GM18867 (cell line): Measurements from ENCODE around the gene CHCHD3.

Experiments used
- ATAC-seq: cut with Tn5 transposase; IDR thresholded peaks from one replicate; pipeline ENCODE4 v1.9.1; 2021; ENCODE audit warnings: mild to moderate bottlenecking, moderate library complexity; ENCODE audit not compliant: unreplicated experiment

The CHCHD3 gene

DNA sequence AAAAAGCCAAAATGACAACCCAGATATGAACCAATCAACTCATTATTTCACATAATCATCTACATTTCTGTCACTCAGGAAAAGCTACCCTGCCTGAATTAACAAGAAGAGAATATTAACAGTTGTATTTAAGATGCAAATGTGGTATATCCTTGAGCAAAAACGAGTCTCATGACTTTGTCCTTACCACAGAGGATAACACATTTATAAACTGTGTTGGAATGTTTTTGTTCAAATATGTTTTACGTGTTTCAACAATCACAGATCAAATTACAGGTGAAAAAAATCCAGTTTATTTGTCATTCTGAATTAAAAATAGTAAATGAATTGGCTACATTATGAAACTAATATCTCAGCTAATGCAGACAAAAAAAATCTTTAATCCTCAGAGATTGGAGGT is 34.6 kb downstream of the CHCHD3 start:
- ATAC-seq: no peak

DNA sequence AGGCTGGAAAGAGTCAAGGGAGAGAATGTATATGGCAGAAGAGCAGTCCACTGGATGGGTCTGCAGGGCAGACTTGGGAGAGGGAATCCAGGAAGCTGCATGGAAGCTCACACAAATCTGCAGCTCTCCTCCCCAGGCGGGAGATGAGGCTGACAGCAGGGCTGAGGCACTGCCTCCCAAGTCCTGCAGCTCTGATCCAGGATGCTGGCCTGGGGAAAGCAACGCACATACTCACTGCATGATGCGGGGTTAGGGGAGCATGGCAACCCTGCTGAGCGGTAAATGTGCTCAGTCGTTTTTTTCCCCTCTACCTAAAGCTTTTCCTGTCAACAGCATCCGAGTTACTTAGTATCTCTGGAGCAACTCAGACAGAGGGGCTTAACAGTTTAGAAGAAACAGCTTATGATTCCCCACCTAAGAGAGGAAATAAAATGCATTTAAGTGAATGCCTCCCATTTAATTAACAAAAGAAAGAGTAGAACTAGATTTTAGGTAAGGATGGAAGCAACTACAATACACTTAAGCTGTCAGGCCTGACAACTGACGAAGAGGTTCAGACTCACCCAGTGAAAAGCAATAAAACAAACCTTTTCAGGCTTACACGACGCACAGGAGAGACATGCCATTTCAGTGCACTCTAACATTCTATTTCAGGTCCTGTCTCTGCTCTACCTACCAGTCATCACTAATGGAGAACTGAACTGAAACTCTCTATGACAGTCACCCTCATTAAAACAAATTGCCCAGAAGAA is 37.0 kb downstream of the CHCHD3 start:
- ATAC-seq: no peak

DNA sequence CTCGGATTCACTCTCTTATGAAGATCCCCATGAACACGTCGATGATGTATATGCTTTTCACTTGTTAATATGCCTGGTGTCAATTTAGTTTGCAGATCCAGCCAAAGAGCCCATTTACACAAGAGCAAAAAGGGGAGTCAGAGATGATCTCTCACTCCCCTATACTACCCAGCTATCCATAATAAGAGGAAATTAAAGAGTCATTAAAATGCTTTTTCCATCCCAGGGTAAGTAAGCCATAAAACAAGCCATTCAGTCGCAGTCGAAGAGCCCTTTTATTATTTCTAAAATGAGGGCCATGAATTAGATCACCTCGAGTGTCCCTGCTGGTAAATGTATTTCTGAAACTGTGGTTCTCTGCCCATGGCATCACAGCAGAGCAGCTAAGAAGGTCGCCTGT is 41.2 kb downstream of the CHCHD3 start:
- no peak for ATAC-seq

DNA sequence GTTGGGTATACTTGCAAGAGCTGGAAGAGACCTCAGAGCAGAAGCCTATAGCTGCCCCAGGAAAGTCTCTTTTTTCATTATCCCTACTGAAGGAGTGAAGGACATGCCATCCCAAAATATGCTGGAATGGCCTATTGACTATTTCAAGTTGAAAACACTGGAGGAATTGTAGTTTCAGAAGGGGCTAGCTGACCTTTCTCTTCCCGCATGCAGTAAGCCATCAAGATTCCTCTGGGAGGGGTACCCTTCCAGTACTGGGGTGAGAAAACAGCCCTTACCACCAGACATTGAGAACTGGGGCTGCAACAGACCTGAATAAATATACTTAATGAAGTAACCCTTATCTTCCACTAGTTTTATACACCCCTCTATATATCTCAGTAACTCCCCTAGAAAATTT is 41.7 kb downstream of the CHCHD3 start:
- no peak for ATAC-seq

DNA sequence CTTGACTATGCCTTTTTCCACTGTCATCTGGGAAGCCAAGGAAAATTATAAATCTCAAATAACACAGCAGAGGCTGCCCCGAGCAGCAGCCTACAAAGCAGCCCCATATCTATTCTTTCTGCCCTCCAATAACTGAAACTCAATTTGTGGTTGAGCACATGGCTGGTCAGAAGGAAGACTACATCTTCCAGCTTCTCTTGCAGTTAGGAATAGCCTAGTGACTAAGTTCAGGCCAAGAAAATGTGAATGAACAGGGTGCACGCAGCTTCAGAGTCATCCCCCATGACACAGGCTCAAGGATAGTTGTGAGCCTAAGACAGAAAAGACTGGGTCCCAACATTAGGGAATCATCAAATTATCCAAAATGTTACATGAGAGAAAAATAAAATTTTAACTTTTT is 42.3 kb downstream of the CHCHD3 start:
- ATAC-seq: no peak

DNA sequence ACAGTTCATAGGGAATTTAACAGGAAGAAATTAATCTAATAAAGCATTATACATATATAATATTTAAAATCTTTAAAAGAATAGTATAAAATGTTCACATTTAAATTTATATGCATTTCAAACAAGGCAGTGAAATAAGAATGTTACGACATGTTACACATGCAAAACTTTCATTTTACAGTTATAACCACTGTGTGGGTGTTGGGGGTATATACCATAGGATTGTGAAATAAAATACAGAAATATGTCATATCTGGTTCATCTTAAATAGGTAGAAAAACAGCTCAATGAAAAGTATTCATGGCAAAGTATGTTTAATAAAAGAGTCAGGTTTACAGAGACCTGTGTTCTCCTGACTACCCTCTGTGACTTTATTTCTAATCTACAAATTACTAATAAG is 45.6 kb downstream of the CHCHD3 start:
- no peak for ATAC-seq

DNA sequence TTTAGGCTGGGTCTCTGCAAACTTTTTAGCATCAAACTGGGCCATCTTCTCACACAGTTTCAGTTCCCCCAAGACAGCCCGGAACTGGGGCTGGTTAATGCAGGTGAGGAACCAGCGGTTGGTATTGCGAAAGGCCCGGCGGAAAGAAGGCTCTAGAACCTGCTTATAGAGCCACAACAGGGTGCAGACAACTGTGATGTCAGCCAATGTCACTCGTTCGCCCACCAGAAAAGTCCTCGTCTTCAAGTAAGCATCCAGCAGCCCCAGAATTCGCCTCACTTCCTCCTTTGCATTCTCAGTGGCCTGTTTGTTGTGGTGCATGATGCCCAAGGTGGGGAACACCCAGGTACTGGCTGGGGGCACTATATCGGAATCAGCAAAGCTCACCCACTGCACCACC is 46.6 kb downstream of the CHCHD3 start:
- peak; percentile 98 for ATAC-seq

DNA sequence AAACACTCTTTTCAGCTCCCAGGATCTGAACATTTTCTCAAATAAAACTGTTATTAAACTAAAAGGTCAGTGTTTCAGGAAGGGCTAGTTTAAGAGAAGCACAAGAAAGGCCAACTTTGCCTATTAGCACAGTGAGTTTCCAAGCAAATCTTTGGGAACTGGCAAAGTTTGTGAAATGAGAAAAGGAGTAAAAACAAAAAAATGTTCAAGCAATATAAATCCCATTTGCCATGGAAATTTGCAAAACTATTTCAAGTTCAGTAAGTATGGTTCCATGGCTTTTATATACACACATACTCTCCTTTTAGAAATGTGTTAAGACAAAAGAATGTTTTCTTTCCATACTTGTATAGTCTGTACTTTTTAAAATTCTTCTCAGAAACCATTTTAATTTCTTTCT is 51.5 kb downstream of the CHCHD3 start:
- no peak for ATAC-seq

DNA sequence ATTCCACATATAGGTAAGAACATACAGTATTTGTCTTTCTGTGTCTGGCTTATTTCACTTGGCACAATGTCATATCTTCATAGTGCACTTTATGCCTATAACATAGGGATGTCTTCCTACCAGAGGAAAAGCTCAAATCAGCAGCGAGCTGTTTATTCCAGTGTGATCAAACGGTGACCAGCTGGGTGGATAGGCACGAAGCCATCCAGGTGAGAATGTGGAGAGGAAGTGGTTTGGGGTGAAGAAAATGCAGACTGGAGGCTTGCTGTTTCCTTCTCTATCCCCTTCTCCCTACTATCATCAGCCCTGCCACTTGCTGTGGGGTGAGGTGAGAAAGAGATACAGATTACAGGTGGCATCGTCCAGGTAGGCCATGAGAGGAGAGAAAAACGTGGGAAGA is 52.4 kb downstream of the CHCHD3 start:
- ATAC-seq: no peak

DNA sequence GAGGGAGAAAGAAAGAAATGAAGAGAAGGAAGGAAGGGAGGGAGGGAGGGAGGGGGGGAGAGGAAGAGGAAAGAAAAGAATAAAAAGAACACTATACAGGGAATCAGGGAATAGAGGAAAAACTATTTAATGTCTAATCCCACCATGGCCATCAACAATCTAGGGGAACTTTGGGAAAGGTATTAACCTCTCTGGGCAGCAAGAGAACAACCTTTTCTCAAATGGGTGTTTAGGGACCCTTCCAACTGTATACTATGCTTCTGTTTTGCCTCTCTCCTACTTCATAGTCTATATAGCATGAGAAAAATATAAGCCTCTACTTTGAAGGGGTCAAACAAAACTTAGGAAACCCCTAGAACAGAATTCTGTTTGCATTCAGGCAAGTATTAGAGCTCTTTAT is 54.5 kb downstream of the CHCHD3 start:
- ATAC-seq: no peak

DNA sequence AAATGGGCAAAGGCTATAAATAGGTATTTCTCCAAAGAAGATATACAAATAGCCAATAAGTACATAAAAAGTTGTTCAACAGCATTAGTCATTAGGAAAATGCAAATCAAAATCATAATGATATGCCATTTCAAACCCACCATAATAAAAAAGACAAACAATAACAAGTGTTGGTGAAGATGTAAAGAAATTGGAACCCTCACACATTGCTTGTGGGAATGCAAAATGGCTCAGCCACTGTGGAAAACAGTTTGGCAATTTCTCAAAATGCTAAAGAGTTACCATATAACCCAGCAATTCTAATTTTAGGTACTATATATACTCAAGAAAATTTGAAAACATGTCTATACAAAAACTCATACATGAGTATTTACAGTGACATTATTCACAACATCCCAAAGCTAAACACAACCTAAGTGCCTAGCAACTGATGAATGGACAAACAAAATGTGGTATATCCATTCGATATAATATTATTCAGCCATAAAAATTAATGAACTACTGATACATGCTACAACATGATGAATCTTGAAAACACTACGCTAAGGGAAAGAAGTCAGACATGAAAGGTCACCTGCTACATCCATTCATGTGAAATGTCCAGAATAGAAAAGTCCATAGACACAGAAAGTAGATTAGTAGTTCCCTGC is 55.6 kb downstream of the CHCHD3 start:
- ATAC-seq: no peak

DNA sequence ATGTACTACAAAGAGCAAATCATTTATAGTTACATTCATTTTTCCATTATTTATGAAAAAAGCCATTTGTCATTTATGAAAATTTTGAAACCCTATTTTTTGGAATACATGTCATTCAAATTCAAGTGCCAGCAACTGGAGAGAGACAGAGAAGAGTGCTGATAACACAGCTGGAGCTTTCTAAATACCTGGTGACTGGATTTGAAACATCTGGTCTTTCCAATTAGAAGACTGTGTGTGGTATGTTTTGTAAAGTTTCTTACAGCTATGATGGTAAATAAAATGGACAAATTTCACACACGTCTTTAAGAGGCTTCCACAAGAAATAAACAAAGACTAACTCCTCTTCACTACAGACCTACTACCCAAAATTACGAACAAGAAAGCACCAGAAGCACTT is 56.8 kb downstream of the CHCHD3 start:
- ATAC-seq: no peak

DNA sequence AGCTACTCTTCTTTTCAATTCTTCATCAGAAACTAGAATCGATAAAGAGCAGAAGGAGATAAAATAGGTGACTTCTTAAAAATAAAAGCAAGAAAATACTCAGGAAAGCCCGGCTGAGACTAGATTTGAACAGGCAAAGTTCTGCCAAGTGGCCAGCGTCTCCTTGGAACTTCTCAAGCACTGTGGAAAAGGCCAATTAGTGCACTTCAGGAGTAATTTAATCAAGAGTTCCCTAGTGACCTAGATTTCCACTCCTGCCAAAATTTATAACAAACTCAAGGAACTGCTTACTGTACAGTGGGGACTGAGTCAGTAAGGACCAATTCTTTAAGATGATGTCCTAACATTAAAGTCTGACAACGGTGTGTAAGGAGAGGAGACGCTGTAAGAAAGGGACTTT is 57.3 kb downstream of the CHCHD3 start:
- no peak for ATAC-seq

DNA sequence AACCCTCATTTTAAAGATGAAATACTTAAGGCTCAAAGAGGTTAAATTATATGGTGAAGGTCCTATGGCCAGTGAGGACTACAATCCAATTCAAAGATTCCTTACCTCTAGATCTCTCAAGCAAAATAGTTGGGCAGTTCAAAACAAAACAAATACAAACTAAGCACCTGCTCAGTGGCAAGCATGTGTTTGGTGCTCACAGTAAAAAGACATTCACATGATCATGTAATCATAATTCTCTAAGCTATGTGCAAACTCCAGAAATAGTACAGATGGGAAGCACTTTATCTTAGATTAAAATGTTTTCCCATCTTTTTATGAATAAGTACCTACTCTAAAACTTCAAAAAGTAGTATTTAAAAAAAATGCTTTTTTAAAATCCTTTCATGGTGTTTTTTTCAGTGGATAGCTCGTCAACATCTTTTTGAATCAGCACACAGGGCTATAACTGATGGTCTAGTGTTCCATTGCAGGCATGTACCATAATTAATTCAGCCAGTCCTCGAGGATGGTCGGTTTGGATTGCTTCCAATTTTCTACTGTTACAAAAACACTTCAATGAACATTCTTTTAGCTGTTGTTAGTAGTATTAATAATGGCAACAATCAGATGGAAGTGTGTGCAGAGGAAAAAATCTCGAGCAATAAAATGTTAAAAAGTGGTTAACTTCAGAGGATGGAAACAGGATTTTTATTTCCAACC is 58.4 kb downstream of the CHCHD3 start:
- ATAC-seq: no peak

DNA sequence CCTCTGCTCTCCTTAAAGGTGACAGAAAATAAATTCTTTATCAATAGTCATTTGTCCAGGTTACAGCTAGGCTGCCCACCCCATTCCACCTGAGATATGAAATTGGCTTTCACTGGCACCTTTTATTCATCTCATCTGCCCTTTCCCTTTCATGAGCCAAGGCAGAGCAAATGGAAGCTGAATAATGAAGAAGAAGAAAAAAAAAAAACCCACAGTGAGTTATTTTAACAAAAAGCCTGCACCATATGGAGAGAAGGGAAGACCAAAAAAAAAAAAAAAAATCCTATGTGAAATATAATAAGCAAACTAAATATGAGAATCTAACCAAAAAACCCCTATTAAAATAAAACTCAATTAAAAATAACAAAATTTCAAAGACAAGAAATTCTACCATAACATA is 59.2 kb downstream of the CHCHD3 start:
- no peak for ATAC-seq

DNA sequence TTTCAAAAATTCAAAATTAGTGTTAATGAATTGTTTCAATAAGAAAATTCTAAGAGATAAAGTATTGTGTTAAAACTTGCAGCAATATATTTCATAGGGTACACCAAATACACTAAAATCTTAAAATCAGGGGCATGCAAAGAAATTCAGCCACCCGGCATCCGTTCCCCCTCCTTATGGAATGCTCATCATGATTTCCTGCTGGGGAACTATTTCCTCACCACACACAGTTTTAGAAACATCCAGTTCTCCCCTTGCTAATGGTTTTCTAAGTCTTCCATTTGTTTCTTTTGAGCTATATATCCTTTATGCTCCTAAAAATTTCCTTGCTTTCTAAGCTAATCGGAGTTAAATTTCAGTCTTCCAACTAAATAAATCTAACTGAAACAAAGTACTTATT is 60.7 kb downstream of the CHCHD3 start:
- ATAC-seq: no peak

DNA sequence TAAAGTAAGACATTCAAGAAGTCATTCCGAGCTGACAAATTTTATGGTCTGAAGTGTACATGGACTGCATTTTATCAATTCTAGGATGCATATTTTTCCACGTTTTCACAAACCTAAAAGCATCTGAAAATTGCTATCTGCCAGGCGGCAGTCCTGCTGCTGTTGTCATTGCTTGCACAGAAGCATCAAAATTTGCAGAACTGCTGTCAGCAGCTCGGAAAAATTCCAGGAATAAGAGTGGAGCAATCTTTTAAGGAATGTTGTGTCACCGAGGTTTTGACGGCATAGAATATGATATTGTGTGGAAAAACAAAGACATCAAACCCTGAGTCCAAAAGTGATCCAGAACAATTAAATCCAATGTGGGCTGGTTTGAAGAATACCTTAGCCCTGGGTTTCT is 61.4 kb downstream of the CHCHD3 start:
- ATAC-seq: no peak

DNA sequence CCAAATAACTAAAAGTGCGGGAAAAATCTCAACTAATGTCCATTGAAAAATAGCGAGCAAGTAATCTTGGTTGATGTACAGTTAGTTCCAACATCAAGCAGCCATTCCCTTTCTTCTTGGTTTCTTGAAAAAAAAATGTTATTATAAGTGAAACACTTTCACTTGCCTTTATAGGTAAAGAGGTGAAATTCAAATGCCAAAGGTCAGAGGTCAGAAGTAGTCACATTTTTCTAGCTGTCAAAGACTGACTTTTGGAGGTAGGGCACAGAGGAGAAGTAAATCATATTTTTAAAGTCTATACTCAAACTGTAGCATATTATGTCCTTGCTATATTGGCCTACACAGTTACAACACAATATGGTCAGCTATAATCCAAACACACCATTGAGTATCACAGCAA is 62.3 kb downstream of the CHCHD3 start:
- no peak for ATAC-seq

DNA sequence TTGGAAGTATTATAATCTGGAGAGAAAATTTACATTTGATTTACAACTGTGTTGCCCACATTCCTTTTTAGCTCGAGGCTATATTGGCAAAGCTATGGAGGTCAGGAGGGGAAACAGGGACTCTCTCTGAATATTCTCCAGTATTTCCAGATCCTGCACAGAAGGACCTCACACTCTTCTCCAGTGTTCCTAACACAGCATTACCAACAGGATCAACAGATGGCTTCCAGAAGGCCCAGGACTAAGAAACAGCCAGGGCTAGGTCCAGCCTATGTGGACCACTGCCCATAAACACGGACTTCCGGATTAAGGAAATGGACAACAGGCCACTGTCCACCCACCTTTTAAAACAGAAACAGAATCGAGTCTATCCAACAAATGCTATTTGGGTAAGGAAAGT is 65.3 kb downstream of the CHCHD3 start:
- no peak for ATAC-seq

DNA sequence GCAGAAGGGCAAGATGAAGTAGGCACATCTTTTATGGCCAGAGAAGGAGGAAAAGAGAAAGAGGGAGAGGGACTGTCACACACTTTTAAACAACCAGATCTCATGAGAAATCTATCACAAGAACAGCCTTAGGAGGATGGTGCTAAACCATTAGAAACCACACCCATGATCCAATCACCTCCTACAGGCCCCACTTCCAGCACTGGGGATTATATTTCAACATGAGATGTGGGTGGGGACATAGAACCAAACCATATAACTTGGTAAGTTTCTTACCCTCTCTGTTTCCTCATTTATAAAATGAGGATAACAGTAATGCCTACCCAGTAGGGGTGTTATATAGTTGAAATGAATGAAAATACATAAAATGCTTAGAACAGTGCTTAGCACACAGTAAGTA is 66.0 kb downstream of the CHCHD3 start:
- no peak for ATAC-seq

DNA sequence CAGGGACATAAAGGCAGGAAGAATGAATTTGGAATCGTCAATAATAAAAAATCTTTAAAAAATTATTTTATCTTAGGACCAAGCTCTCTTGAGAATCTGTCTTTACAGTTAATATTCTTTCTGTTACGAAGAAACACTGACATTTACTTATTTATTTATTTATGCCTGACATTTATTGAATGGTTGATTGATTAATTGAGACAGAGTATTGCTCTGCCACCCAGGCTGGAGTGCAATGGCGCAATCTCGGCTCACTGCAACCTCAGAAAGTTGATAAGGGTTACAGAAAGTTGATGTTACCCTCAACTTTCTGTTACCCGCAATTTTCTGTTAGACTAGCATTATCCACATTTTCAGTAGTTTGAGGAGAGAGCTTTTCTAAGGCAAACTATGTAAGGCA is 70.1 kb downstream of the CHCHD3 start:
- no peak for ATAC-seq
